ENCODE data around the gene CENPM.
A peak's percentile ranks its signal among the peaks of the same experiment; 100 is the strongest.
"Not testable (repeated sequence)": the region's sequence is repeated elsewhere in the genome, so short reads cannot be mapped to it uniquely, and the experiment has no call there.

CENPM gene

DNA sequence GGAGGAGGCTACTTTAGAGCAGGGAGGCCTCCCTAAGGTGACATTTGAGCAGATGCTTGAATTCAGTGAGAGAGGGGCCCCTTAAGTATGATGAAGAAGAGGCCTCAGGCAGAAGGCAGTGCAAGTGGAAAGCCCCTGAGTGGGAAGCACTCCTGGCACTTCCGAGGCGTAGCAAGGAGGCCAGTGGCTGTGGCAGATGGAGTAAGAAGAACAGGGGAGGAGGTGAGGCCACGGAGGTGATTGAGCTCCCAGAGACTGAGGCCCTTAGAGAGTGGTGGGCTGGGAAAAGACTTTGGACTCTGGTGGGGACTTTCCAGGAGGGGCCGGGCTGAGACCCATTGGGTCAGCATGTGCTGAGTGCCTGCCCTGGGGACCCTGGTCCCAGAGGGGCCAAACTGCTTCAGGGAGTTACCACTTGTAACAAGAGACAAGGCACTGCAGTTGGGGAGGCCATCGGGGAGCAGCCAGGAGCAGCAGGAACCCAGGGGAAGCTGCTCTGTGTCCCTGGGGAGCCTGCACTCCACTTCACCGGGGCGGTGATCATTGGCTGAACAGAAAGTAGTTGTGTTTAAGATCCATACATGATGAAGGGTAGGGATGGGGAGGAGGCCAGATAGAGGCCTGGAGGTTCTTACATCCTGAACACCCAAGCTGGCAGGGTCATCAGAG is 2.5 kb upstream of the CENPM start:
- no peaks in the 10 kb centered on the region for H3K36me3 Mint-ChIP-seq (ENCODE audit: low read depth)
- intact Hi-C loops (cut with micrococcal nuclease), result no loop called here
- H3K4me1 Mint-ChIP-seq (ENCODE audit: low read depth), result peaks cover 15% of the 10 kb centered on the region
- peak overlapping the region; percentile 10 for H3K27ac Mint-ChIP-seq
- peaks cover 14% of the 10 kb centered on the region for H3K27me3 Mint-ChIP-seq
- no peaks in the 10 kb centered on the region for H3K9me3 Mint-ChIP-seq
- H3K4me3 Mint-ChIP-seq, result no peak overlapping the region

DNA sequence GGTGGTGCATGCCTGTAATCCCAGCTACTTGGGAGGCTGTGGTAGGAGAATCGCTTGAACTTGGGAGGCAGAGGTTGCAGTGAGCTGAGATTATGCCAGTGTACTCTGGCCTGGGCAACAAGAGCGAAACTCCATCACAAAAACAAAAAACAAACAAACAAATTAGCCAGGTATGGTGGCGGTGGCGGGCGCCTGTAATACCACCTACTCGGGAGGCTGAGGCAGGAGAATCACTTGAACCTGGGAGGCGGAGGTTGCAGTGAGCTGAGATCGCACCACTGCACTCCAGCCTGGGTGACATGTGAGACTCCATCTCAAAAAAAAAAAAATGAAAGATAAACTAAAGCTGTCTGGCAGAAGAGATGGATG is 2.0 kb upstream of the CENPM start:
- H3K4me3 Mint-ChIP-seq; H3K9me3 Mint-ChIP-seq; intact Hi-C loops (cut with micrococcal nuclease); H3K36me3 Mint-ChIP-seq (ENCODE audit: low read depth): not testable (repeated sequence)
- Mint-ChIP-seq H3K4me1 (ENCODE audit: low read depth) (peaks cover 17% of the 10 kb centered on the region), H3K27me3 (peaks cover 14% of the 10 kb centered on the region), H3K27ac (peak overlapping the region; percentile 10)

DNA sequence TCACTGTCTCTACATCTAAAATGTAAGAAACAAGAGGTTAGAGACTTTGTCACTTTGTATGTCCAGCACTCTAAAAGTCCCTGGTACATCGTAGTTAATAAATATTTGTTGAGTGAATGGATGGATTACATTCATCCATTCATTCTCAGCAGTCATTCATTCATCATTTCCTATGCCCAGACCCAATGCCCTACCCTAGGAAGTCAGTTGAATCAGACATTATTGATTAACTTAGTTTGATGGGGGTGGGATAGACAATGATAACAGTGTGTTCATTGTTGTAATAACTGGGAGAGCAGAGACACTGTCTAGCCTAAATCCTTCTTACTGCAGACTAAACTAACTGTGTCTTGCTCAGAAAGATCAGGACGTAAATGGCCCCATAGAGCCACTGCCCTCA is 1.2 kb upstream of the CENPM start:
- intact Hi-C loops (cut with micrococcal nuclease), result no loop called here
- Mint-ChIP-seq H3K4me1 (ENCODE audit: low read depth) (peaks cover 25% of the 10 kb centered on the region), H3K36me3 (ENCODE audit: low read depth) (no peaks in the 10 kb centered on the region), H3K27me3 (peaks cover 14% of the 10 kb centered on the region), H3K27ac (no peak overlapping the region), H3K4me3 (no peak overlapping the region), H3K9me3 (no peaks in the 10 kb centered on the region)

DNA sequence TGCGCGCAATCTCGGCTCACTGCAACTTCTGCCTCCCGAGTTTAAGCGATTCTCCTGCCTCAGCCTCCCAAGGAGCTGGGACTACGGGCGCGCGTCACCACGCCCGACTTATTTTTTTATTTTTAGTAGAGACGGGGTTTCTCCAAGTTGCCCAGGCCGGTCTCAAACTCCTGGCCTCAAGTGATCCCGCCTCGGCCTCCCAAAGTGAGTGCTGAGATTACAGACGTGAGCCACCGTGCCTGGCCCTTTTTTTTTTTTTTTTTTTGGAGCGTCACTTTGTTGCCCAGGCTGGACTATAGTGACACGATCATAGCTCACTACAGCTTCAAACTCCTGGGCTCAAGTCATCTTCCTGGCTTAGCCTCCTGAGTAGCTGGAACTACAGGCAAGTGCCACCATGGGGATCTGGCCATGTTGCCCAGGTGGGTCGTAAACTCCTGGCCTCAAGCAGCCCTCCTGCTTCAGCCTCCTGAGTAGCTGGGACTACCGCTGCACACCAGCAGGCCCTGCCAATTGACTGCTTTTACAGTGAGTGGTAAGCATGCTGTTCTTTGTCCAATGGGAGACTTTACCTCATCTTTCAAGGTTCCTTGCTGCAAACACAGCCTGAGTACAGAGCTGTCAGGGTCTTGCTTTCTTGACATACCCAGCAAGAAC is 600 bp upstream of the CENPM start:
- H3K4me1 Mint-ChIP-seq (ENCODE audit: low read depth), result peaks cover 25% of the 10 kb centered on the region
- H3K27ac Mint-ChIP-seq, result peak overlapping the region; percentile 68
- H3K27me3 Mint-ChIP-seq, result peaks cover 14% of the 10 kb centered on the region
- intact Hi-C loops (cut with micrococcal nuclease), result no loop called here
- H3K9me3 Mint-ChIP-seq, result no peaks in the 10 kb centered on the region
- no peaks in the 10 kb centered on the region for H3K36me3 Mint-ChIP-seq (ENCODE audit: low read depth)
- H3K4me3 Mint-ChIP-seq, result peak overlapping the region; percentile 81

DNA sequence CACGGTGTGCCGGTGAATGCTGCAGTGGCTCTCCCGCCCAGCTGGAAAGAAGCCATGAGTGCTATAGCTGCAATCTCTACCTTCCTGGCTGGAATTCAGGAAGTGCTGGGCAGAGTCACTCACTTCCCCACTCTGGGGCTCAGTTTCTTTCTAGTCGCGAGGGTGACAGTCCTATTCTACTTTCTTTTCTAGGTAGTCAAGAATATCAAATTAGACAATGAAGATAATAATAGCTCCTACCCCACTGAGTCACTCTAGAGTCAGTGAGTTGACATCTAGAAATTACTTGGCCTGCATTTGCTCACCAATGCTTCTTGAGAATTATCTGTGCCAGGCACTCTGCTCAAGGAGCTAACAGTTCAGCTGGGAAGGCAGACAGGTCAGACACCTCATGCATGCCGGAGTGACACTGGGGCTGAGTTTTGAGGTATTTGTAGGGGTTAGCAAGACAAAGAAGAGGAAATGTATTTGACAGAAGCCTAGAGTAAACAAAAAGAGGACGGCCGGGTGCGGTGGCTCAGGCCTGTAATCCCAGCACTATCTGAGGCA is 3.2 kb downstream of the CENPM start:
- Mint-ChIP-seq H3K27ac (no peak overlapping the region), H3K4me3 (no peak overlapping the region), H3K9me3 (no peaks in the 10 kb centered on the region), H3K27me3 (peaks cover 7% of the 10 kb centered on the region), H3K4me1 (ENCODE audit: low read depth) (peaks cover 39% of the 10 kb centered on the region), H3K36me3 (ENCODE audit: low read depth) (no peaks in the 10 kb centered on the region)
- intact Hi-C loops (cut with micrococcal nuclease), result no loop called here

DNA sequence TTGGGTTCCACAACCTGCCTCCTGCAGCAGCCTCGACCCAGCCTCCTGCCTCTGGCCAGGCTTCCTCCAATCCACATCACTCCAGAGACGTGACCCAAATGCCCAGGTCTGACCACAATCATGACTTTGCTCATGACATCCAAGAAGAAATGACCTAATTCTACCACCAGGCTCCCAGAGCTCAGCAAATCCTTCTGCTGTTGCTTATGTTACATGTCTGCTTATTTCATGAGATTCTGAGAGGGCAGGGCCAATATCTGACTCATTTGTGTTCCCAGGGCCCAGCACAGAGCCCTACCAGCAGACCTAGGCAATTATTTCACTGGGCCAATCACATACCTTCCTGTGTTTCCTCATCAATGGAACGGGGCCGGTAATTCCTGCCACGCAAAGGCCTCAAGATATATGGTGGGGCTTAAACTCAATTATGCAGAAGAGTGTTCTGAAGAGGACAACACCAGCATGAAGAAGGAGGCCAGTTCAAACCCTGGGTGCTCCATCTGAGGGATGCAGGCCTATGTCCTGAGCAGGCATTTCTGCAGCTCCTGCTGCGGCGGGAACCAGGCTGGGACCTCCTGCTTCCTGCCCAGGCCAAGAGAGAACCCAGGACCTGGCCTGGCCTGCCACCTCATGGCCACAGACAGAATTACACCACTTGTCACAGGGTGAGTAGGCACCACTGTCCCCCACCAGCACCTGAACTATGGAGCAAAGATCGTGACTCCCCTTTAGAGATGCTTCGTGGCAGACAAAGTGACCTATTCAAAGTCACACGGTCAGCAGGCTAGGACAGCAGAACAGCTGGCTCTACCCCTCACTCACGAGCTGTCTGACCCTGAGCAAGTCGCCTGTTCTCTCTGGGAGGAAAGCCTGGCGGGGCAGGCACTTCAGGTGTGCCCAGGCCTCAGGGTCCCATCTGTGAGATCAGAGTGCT is 5.9 kb downstream of the CENPM start:
- no peaks in the 10 kb centered on the region for H3K36me3 Mint-ChIP-seq (ENCODE audit: low read depth)

DNA sequence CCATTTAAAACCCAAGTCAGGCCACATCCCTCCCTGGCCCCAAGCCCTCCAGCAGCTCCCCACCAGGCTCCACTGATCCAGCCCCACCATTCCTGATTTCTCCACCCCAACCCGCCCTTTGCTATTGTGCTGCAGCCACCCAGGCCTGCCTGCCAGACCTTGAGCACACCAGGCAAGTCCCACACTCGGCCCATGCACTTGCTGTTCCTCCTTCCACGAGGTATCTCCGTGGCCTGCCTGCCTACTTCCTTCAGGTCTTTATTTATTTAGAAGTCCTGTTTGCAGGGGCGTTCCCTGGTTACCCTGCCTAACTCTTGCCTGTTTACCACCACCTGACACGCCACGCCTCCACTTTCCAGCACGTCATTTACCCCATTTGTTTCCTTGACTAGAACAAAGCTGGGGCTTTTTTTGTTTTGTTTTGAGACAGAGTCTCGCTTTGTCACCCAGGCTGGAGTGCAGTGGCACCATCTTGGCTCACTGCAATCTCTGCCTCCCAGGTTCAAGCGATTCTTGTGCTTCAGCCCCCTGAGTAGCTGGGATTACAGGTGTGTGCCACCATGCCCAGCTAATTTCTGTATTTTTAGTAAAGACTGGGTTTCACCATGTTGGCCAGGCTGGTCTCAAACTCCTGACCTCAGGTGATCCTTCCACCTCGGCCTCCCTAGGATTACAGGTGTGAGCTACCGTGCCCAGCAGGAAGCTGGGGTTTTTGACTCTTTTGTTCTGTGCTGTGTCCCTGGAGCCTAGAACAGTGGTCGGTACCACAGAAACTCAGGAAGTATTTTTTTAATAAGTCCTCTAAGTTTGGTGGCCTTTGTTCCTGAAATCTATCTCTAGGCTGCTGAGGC is 6.7 kb downstream of the CENPM start:
- Mint-ChIP-seq H3K27me3 (no peaks in the 10 kb centered on the region), H3K27ac (peak overlapping the region; percentile 43), H3K36me3 (ENCODE audit: low read depth) (no peaks in the 10 kb centered on the region), H3K4me3 (no peak overlapping the region), H3K4me1 (ENCODE audit: low read depth) (peaks cover 25% of the 10 kb centered on the region), H3K9me3 (no peaks in the 10 kb centered on the region)
- intact Hi-C loops (cut with micrococcal nuclease), result loop anchor here (2.0 kb wide), 2 partner anchors 107 to 243 kb away; partner anchors contain the start of gene SREBF2

More for the DNA sequence above, 5.9 kb downstream of the CENPM start:
- Mint-ChIP-seq H3K27ac (no peak overlapping the region), H3K9me3 (no peaks in the 10 kb centered on the region), H3K4me3 (no peak overlapping the region), H3K4me1 (ENCODE audit: low read depth) (peaks cover 32% of the 10 kb centered on the region), H3K27me3 (peaks cover 5% of the 10 kb centered on the region)
- intact Hi-C loops (cut with micrococcal nuclease), result loop anchor here (1.0 to 2.0 kb wide), 4 partner anchors 108 to 244 kb away; partner anchors contain the start of gene SREBF2

DNA sequence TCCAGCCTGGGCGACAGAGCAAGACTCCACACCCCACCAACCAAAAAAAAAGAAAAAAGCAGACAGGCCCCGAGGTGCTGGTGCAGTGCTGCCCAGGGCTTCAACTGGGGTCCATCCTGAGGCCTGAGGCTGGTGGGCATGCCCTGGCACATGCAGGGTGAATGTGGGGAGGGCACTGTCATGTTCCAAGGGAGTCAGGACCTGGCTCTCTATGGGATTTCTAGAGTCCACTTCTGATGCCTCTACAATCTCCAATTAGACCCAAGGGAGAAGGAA is 10.1 kb downstream of the CENPM start:
- Mint-ChIP-seq H3K36me3 (ENCODE audit: low read depth) (no peaks in the 10 kb centered on the region), H3K4me1 (ENCODE audit: low read depth) (peaks cover 15% of the 10 kb centered on the region), H3K9me3 (no peaks in the 10 kb centered on the region), H3K27me3 (peaks cover 3% of the 10 kb centered on the region), H3K4me3 (no peak overlapping the region), H3K27ac (no peak overlapping the region)
- intact Hi-C loops (cut with micrococcal nuclease), result no loop called here

DNA sequence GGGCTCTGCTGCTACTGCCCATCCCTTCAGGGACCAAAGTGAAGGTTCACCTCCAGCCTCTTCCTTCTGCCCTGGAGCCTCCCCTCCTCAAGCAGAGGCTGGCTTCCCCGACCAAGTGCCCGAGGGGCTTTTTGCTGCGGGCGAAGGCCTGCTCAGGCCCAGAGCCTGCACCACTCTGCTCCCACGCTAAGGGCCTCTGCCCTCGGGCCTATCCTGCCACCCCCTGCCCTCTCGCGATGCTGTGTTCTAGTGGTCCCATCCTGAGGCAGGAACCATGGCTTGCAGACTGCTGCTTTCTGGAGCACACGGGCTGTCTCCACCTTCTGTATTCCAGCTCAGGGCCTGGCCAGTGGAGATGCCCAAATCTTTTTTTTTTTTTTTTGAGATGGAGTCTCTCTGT is 11.4 kb downstream of the CENPM start:
- Mint-ChIP-seq H3K36me3 (ENCODE audit: low read depth) (no peaks in the 10 kb centered on the region), H3K27me3 (peaks cover 4% of the 10 kb centered on the region), H3K27ac (no peak overlapping the region), H3K9me3 (no peaks in the 10 kb centered on the region), H3K4me1 (ENCODE audit: low read depth) (peaks cover 8% of the 10 kb centered on the region), H3K4me3 (no peak overlapping the region)
- intact Hi-C loops (cut with micrococcal nuclease), result no loop called here

DNA sequence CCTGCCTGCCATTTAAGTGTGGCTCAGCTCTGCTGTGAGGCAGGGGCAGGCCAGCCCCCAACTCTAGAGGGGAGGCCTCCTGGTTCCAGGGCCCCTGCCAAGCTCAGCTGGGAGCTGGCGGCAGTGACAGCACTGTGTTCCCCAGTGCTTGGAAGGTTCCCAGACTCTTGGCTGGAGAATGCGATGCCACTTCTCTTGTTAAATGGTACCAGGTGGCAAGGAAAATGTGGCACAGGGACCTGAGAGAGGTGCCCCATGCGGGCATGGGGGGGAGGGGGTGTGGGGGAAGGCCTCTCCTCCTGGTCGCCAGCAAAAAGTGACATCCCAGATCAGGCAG is 12.0 kb downstream of the CENPM start:
- Mint-ChIP-seq H3K36me3 (ENCODE audit: low read depth) (no peaks in the 10 kb centered on the region), H3K9me3 (no peaks in the 10 kb centered on the region), H3K27me3 (peaks cover 4% of the 10 kb centered on the region), H3K4me3 (no peak overlapping the region), H3K27ac (no peak overlapping the region), H3K4me1 (ENCODE audit: low read depth) (peaks cover 3% of the 10 kb centered on the region)
- intact Hi-C loops (cut with micrococcal nuclease), result no loop called here

DNA sequence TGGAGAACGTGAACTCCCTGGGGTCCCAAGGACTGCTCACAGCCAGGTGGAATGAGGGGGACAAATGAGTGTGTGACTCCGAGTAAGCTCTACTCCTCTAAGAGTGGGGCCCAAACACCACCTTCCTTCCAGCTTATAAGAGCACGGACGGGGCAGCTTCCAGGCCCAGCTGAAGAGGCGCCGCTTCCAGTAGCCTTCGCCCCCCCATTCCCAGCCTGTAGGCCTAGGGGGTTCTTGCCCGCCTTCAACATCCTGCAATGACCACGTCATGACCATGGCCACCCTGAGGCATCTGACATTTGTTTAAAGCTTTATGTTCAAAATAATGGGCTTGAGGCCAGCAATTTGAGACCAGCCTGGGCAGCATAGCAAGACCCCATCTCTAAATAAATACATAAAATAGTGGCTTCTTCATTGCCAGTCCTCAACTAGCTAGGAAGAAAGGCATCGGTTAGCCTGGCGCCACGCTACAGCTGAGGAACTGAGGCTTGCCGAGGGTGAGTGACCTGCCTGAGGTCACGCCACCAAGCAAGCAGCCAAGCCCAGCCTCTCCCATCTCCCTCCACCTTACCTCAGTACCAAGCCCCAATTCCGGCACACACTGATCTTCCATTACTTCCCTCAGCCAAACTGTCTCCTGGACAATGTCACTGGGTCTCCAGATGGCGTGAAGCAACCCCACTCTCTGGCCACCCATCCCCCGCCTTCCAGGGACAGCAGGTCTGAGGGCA is 12.5 kb downstream of the CENPM start:
- Mint-ChIP-seq H3K27me3 (peaks cover 6% of the 10 kb centered on the region), H3K9me3 (no peaks in the 10 kb centered on the region), H3K4me1 (ENCODE audit: low read depth) (peaks cover 2% of the 10 kb centered on the region), H3K36me3 (ENCODE audit: low read depth) (no peaks in the 10 kb centered on the region), H3K27ac (no peak overlapping the region), H3K4me3 (no peak overlapping the region)
- intact Hi-C loops (cut with micrococcal nuclease), result no loop called here

DNA sequence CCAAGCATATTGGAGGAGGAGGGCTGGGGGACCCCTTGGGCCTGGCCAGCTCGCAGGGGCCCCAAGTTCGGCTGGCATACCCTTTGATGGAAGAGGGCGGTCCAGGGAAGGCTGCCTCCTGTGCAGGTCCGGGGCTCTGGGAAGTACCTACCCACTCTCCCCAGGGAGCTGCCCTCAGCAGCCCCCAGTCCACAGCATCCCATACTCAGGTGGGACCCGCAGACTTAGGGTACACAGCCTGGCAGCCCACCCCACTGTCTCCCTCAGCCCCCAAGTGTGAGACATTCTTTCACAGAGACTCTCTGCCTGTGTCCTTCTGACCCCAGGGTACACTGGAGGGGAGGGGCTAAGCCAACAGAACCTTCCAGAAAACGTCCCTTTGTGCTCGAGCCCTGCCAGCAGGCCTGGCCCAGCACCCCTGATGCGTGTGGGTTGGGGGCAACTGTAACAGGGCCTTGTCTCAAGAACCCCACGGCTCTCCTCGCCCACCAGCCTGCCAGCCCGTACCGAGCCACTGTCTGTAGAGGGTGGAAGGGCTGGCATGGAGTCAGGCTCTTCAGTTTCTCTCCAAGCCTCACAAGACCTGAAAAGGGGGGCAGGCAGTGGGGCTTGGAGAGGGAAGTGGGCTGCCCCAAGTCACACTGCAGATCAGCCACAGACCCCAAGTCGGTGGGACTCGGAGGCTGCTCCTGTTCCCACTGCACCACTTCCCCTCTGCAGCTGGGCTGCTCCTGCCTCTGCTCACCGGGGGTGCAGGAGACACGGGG is 13.4 kb downstream of the CENPM start:
- no peaks in the 10 kb centered on the region for H3K9me3 Mint-ChIP-seq
- H3K27ac Mint-ChIP-seq, result no peak overlapping the region
- peaks cover 11% of the 10 kb centered on the region for H3K4me1 Mint-ChIP-seq (ENCODE audit: low read depth)
- H3K36me3 Mint-ChIP-seq (ENCODE audit: low read depth), result no peaks in the 10 kb centered on the region
- peaks cover 15% of the 10 kb centered on the region for H3K27me3 Mint-ChIP-seq
- intact Hi-C loops (cut with micrococcal nuclease), result no loop called here
- H3K4me3 Mint-ChIP-seq, result no peak overlapping the region
